GM12878 (cell line): ENCODE data around the gene DHRS1. TPM values are rescaled to one million over a fixed set of nuclear protein-coding genes. Genes with fewer than 3 reads are reported as not detected.

Experiments
- ATAC-seq: fragments of 200-7000 bp; cut with Tn5 transposase; 3 replicates; pipeline ENCODE4 v1.9.1; 2020; ENCODE audit warnings: mild to moderate bottlenecking, moderate library complexity
- BruUV-seq: library from RNA; stranded (reverse); fragments of 400-500 nt; replicated peaks from 2 replicates; lab custom pipeline; 2021; lab: Mats Ljungman, UMichigan
- CTCF ChIA-PET: fragments of 300-600 bp; sonication (Branson Sonifier 250); formaldehyde crosslinking; extraction: SDS; loops from one replicate; lab custom pipeline; 2021; ENCODE audit warnings: inconsistent platforms; lab: Yijun Ruan, JAX
- POLR2A ChIA-PET: fragments of 350-600 bp; formaldehyde crosslinking; extraction: SDS; loops from one replicate; lab custom pipeline; 2021; ENCODE audit warnings: inconsistent platforms; lab: Charles Lee
- RAD21 ChIA-PET: fragments of 300-600 bp; sonication (Branson Sonifier 250); formaldehyde crosslinking; loops from one replicate; lab custom pipeline; 2023; ENCODE audit warnings: antibody characterized with exemption; ENCODE audit not compliant: unreplicated experiment; lab: Charles Lee
- SMC1A ChIA-PET: fragments of 300-600 bp; sonication (Branson Sonifier 250); formaldehyde crosslinking; loops from one replicate; lab custom pipeline; 2023; ENCODE audit not compliant: unreplicated experiment, uncharacterized antibody; lab: Charles Lee
- DNase-seq: peaks from one replicate; pipeline ENCODE4 v3.0.0-alpha.2; 2011; ENCODE audit warnings: low read depth, low spot score
- FAIRE-seq: peaks from 3 replicates; lab custom pipeline; 2011; peaks lifted over from hg19 to GRCh38; lab: Jason Lieb, UNC
- H2AFZ ChIP-seq: 2 replicates; pipeline ENCODE4 v1.6.0; 2011; ENCODE audit warnings: low read depth, low read length, control low read depth; ENCODE audit not compliant: control insufficient read depth
- H3K27ac ChIP-seq: 2 replicates; pipeline ENCODE4 v1.5.1; 2011; ENCODE audit warnings: control low read depth; ENCODE audit not compliant: control insufficient read depth, insufficient read depth
- H3K27me3 ChIP-seq, 2 experiments: replicated peaks in 1 of 2; 2 replicates each; pipeline versions ENCODE4 v1.6.0 to v1.6.1; 2011; ENCODE audit warnings: low read length in 1 of 2; ENCODE audit not compliant: control insufficient read depth in 2 of 2, insufficient read depth in 2 of 2
- H3K36me3 ChIP-seq, 2 experiments: 2 replicates each; pipeline ENCODE4 v1.5.1; 2011; ENCODE audit warnings: low read length in 1 of 2; ENCODE audit not compliant: control insufficient read depth in 2 of 2, insufficient read depth in 2 of 2
- H3K4me1 ChIP-seq: 2 replicates; pipeline ENCODE4 v1.6.1; 2011; ENCODE audit warnings: mild to moderate bottlenecking, low read length, moderate library complexity, mixed read lengths; ENCODE audit not compliant: control insufficient read depth, insufficient read depth
- H3K4me2 ChIP-seq: 2 replicates; pipeline ENCODE4 v1.6.0; 2011; ENCODE audit warnings: control low read depth; ENCODE audit not compliant: control insufficient read depth, insufficient read depth
- H3K4me3 ChIP-seq: fragments of 200-600 bp; sonication (generic); 2 replicates; pipeline ENCODE4 v1.5.1; 2016
- H3K79me2 ChIP-seq: 2 replicates; pipeline ENCODE4 v1.6.0; 2011; ENCODE audit warnings: low read length; ENCODE audit not compliant: control insufficient read depth, insufficient read depth
- H3K9ac ChIP-seq: 2 replicates; pipeline ENCODE4 v1.8.0; 2011; ENCODE audit warnings: low read length, control low read depth, mixed read lengths; ENCODE audit not compliant: control insufficient read depth, insufficient read depth
- H3K9me3 ChIP-seq: replicated peaks from 3 replicates; pipeline ENCODE4 v1.5.1; 2011; ENCODE audit warnings: mild to moderate bottlenecking, low read length; ENCODE audit not compliant: control insufficient read depth, insufficient read depth
- H4K20me1 ChIP-seq: 2 replicates; pipeline ENCODE4 v1.6.0; 2011; ENCODE audit not compliant: control insufficient read depth, insufficient read depth
- DPF2 ChIP-seq: fragments of 450-650 bp; IDR thresholded peaks from 2 replicates; pipeline ENCODE4 v1.6.1; 2017; ENCODE audit warnings: mild to moderate bottlenecking
- GATAD2B ChIP-seq: fragments of 450-650 bp; conservative IDR thresholded peaks from 2 replicates; pipeline ENCODE4 v1.6.1; 2017; ENCODE audit warnings: low read depth, mild to moderate bottlenecking, moderate library complexity
- HDAC2 ChIP-seq: fragments of 200-600 bp; sonication (generic); IDR thresholded peaks from 2 replicates; pipeline ENCODE4 v1.6.1; 2017
- HDAC6 ChIP-seq: fragments of 200-600 bp; sonication (generic); IDR thresholded peaks from one replicate; pipeline ENCODE4 v1.8.0; 2017; ENCODE audit warnings: antibody characterized with exemption; ENCODE audit not compliant: unreplicated experiment
- IRF4 ChIP-seq: IDR thresholded peaks from 2 replicates; pipeline ENCODE4 v1.6.1; 2011; ENCODE audit warnings: low read depth, low read length
- KAT2A ChIP-seq: conservative IDR thresholded peaks from 2 replicates; pipeline ENCODE4 v1.6.1; 2011; ENCODE audit warnings: low read depth, low read length; ENCODE audit not compliant: control insufficient read depth
- LARP7 ChIP-seq: fragments of 450-650 bp; IDR thresholded peaks from 2 replicates; pipeline ENCODE4 v1.6.1; 2017; ENCODE audit warnings: mild to moderate bottlenecking
- MAX ChIP-seq: IDR thresholded peaks from 2 replicates; pipeline ENCODE4 v1.6.1; 2012; ENCODE audit warnings: low read depth, low read length, improper control_type of control experiment
- MEF2A ChIP-seq: IDR thresholded peaks from 2 replicates; pipeline ENCODE4 v1.6.1; 2011; ENCODE audit warnings: low read depth, mild to moderate bottlenecking, low read length, moderate library complexity; ENCODE audit not compliant: insufficient read depth
- RAD51 ChIP-seq: fragments of 450-650 bp; IDR thresholded peaks from 2 replicates; pipeline ENCODE4 v1.6.1; 2016; ENCODE audit warnings: moderate library complexity, mild to moderate bottlenecking, inconsistent platforms
- SREBF1 ChIP-seq: IDR thresholded peaks from 2 replicates; pipeline ENCODE4 v1.6.1; 2012; ENCODE audit warnings: mild to moderate bottlenecking, low read length
- ZNF207 ChIP-seq: fragments of 450-650 bp; IDR thresholded peaks from 2 replicates; pipeline ENCODE4 v1.6.1; 2014; ENCODE audit warnings: antibody characterized with exemption, mild to moderate bottlenecking, borderline replicate concordance
- WGBS: methylation state at CpG from one replicate; pipeline ENCODE4 v1.1.6; 2016; ENCODE audit warnings: low lambda C conversion rate; ENCODE audit not compliant: insufficient replicate concordance, insufficient coverage; ENCODE audit errors: missing lambda C conversion rate; 5-methylcytosine and 5-hydroxymethylcytosine counted together
- in situ Hi-C: fragments of 300-500 bp; cut with MboI; formaldehyde crosslinking; loops from 9 replicates; pipeline ENCODE4 v1.14.3; 2018; ENCODE audit warnings: mixed read lengths
- intact Hi-C: fragments of 100-400 bp; cut with micrococcal nuclease; formaldehyde crosslinking; loops from one replicate; pipeline ENCODE4 v1.14.2; 2022; ENCODE audit not compliant: unreplicated experiment
- polyA plus RNA-seq, 11 experiments: library from polyadenylated mRNA; depleted of rRNA in 4 of 11; unstranded in 6 of 11; stranded (reverse) in 5 of 11; fragments of >200 nt; fragmentation: Nextera tagmentation in 4 of 11; fragmentation: Illumina TruSeq in 1 of 11; extraction: Ambion mirVana in 4 of 11; extraction: Trizol in 1 of 11; gene quantifications; 1 replicate in 1 of 11; 2 replicates in 10 of 11; pipeline versions ENCODE4 v1.2.1 to v1.2.3, GENCODE V29; 2011 to 2016; ENCODE audit warnings: inconsistent platforms in 2 of 11, missing spikeins in 2 of 11, low read depth in 1 of 11
- total RNA-seq, 4 experiments: library from RNA; depleted of rRNA in 3 of 4; stranded (reverse); fragments of >200 nt in 3 of 4; fragmentation: Illumina TruSeq in 1 of 4; extraction: Trizol in 1 of 4; gene quantifications; 2 replicates each; pipeline versions ENCODE4 v1.2.1 to v1.2.3, GENCODE V29; 2013 to 2021
- TF ChIP-seq, protein P1 (sequence below): fragments of 450-650 bp; IDR thresholded peaks from 2 replicates; pipeline ENCODE4 v1.6.1; 2016; ENCODE audit warnings: mild to moderate bottlenecking

Gene DHRS1
- total and polyA plus RNA-seq, 10 of the 15 experiments (the other 5 are each of a cell fraction or from before 2014, with no cell fraction given): 12.1 to 45.0 (median 25.7) TPM

GRCh38 chr14:24283796-24284460 is 15.7 kb downstream of the DHRS1 start:
- intact Hi-C loops: no loop called here
- ATAC-seq: no peak
- Histone ChIP-seq H3K9ac (no peak overlapping the region), H3K4me1 (peaks cover 14% of the 10 kb centered on the region), H3K27ac (no peak overlapping the region), H3K9me3 (no peaks in the 10 kb centered on the region), H4K20me1 (no peaks in the 10 kb centered on the region), H3K4me2 (no peak overlapping the region), H3K79me2 (no peaks in the 10 kb centered on the region; the same call in 1 of the 2 replicates), H2AFZ (no peak overlapping the region), H3K27me3 (no peaks in the 10 kb centered on the region), H3K4me3 (no peak overlapping the region)
- SMC1A ChIA-PET: interaction anchor here (1.1 to 11.8 kb wide), 4 partner anchors 10 to 40 kb away, joined by 3 to 115 read pairs (median 4); partner anchors contain the start of genes DHRS1 and NOP9
- CTCF ChIA-PET: interaction anchor here (1.2 to 17.1 kb wide), 4 partner anchors 11 to 148 kb away, joined by 3 to 269 read pairs (median 135); partner anchors contain the start of genes CIDEB, DHRS1, NOP9 and TINF2
- 80% methylated on average over 5 of the region's 5 CpGs for WGBS
- DNase-seq: no peak
- BruUV-seq: no TSS peak
- RAD21 ChIA-PET: interaction anchor here (1.5 kb wide), 1 partner anchor 41 kb away, joined by 4 read pairs; the partner anchor contains the start of gene TINF2
- POLR2A ChIA-PET: interaction anchor here (1.6 to 2.4 kb wide), 2 partner anchors 9 to 10 kb away, joined by 3 to 12 read pairs; no protein-coding TSS in a partner anchor
- no peak for FAIRE-seq
- TF ChIP-seq ZNF207: no peak
- TF ChIP-seq HDAC2: no peak
- TF ChIP-seq MAX: no peak
- no peak for TF ChIP-seq RAD51
- TF ChIP-seq, all 136 proteins: peak for 0
- in situ Hi-C loops: no loop called here
- no peaks in the 10 kb centered on the region for H3K36me3 ChIP-seq

GRCh38 chr14:24282736-24283135 is 16.8 kb downstream of the DHRS1 start:
- SMC1A ChIA-PET: interaction anchor here (0.7 to 11.8 kb wide), 5 partner anchors 14 to 39 kb away, joined by 3 to 115 read pairs (median 3); partner anchors contain the start of genes DHRS1 and NOP9
- DNase-seq (no peak), ATAC-seq (no peak), FAIRE-seq (no peak)
- Histone ChIP-seq H4K20me1 (no peaks in the 10 kb centered on the region), H3K79me2 (no peaks in the 10 kb centered on the region; the same call in 1 of the 2 replicates), H3K4me3 (no peak overlapping the region), H2AFZ (no peak overlapping the region), H3K9me3 (no peaks in the 10 kb centered on the region; the same call in 2 of the 3 replicates), H3K4me1 (peaks cover 26% of the 10 kb centered on the region), H3K27ac (no peak overlapping the region), H3K9ac (no peak overlapping the region), H3K27me3 (no peaks in the 10 kb centered on the region), H3K4me2 (no peak overlapping the region), H3K36me3 (no peaks in the 10 kb centered on the region)
- no peak for TF ChIP-seq MEF2A
- no peak for TF ChIP-seq SREBF1
- no peak for TF ChIP-seq KAT2A
- no peak for TF ChIP-seq HDAC2
- no peak for TF ChIP-seq DPF2
- TF ChIP-seq HDAC6: no peak
- no peak for TF ChIP-seq IRF4
- TF ChIP-seq, protein P1, sequence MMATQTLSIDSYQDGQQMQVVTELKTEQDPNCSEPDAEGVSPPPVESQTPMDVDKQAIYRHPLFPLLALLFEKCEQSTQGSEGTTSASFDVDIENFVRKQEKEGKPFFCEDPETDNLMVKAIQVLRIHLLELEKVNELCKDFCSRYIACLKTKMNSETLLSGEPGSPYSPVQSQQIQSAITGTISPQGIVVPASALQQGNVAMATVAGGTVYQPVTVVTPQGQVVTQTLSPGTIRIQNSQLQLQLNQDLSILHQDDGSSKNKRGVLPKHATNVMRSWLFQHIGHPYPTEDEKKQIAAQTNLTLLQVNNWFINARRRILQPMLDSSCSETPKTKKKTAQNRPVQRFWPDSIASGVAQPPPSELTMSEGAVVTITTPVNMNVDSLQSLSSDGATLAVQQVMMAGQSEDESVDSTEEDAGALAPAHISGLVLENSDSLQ: no peak
- no peak for TF ChIP-seq GATAD2B
- no peak for TF ChIP-seq LARP7
- CTCF ChIA-PET: interaction anchor here (0.6 to 17.1 kb wide), 6 partner anchors 12 to 149 kb away, joined by 3 to 269 read pairs (median 4); partner anchors contain the start of genes CIDEB, DHRS1, NOP9 and TINF2
- in situ Hi-C loops (no loop called here), intact Hi-C loops (no loop called here)
- 90% methylated on average over 3 of the region's 3 CpGs for WGBS
- RAD21 ChIA-PET: interaction anchor here (1.1 to 4.7 kb wide), 2 partner anchors 14 to 40 kb away, joined by 4 to 34 read pairs; partner anchors contain the start of gene TINF2
- no TSS peak for BruUV-seq
- POLR2A ChIA-PET: interaction anchor here (1.5 to 2.4 kb wide), 4 partner anchors 8 to 36 kb away, joined by 3 to 12 read pairs (median 4); no protein-coding TSS in a partner anchor
